22Rv1 (cell line): ENCODE data around the gene SNORC.

Source experiments
- CTCF ChIP-seq: fragments of 450-650 bp; IDR thresholded peaks from 2 replicates; pipeline ENCODE4 v1.5.1; 2017; ENCODE audit warnings: mild to moderate bottlenecking
- ZFX ChIP-seq: fragments of 450-650 bp; IDR thresholded peaks from 2 replicates; pipeline ENCODE4 v1.6.1; 2017; ENCODE audit warnings: antibody characterized with exemption, borderline replicate concordance

- no peak for TF ChIP-seq CTCF
- TF ChIP-seq ZFX: no peak
Observed at GRCh38 chr2:232919141-232919540, 49.1 kb downstream of the SNORC start.
